Trophoblast cell (in vitro differentiated cells and primary cell): Measurements from ENCODE around the gene AQP7.
"Not testable (repeated sequence)": the region's sequence is repeated elsewhere in the genome, so short reads cannot be mapped to it uniquely, and the experiment has no call there.

ENCODE experiments used
- DNase-seq, 2 donors: peaks; one replicate each; pipeline ENCODE4 v3.0.0-alpha.2; 2016
- H2AFZ ChIP-seq: 2 replicates; pipeline ENCODE4 v1.6.1; 2013; ENCODE audit warnings: low read length, moderate library complexity, mild to moderate bottlenecking; ENCODE audit not compliant: insufficient read depth, poor library complexity
- H2AK5ac ChIP-seq: 2 replicates; pipeline ENCODE4 v1.6.1; 2013; ENCODE audit warnings: mild to moderate bottlenecking, low read length
- H2BK120ac ChIP-seq: 2 replicates; pipeline ENCODE4 v1.6.1; 2013; ENCODE audit warnings: low read length, mild to moderate bottlenecking, moderate library complexity; ENCODE audit not compliant: insufficient read depth, poor library complexity
- H2BK12ac ChIP-seq: 2 replicates; pipeline ENCODE4 v1.6.1; 2013; ENCODE audit warnings: mild to moderate bottlenecking, low read length, moderate library complexity
- H2BK5ac ChIP-seq: 2 replicates; pipeline ENCODE4 v1.6.1; 2013; ENCODE audit warnings: low read length, low read depth, moderate library complexity, mild to moderate bottlenecking; ENCODE audit not compliant: poor library complexity
- H3K14ac ChIP-seq: 2 replicates; pipeline ENCODE4 v1.6.1; 2013; ENCODE audit warnings: mild to moderate bottlenecking, low read length
- H3K18ac ChIP-seq: 2 replicates; pipeline ENCODE4 v1.6.1; 2013; ENCODE audit warnings: mild to moderate bottlenecking, low read length
- H3K23ac ChIP-seq: 2 replicates; pipeline ENCODE4 v1.6.1; 2013; ENCODE audit warnings: low read length
- H3K27ac ChIP-seq: 2 replicates; pipeline ENCODE4 v1.5.1; 2013; ENCODE audit warnings: low read depth, mild to moderate bottlenecking, inconsistent platforms, low read length, moderate library complexity
- H3K27me3 ChIP-seq: 2 replicates; pipeline ENCODE4 v1.6.1; 2013; ENCODE audit warnings: inconsistent platforms, mild to moderate bottlenecking, low read length, moderate library complexity; ENCODE audit not compliant: insufficient read depth
- H3K36me3 ChIP-seq, 2 experiments: 1 replicate in 1 of 2; 2 replicates in 1 of 2; pipeline ENCODE4 v1.6.1; 2013; ENCODE audit warnings: low read length in 2 of 2, mild to moderate bottlenecking in 2 of 2, moderate library complexity in 1 of 2; ENCODE audit not compliant: insufficient read depth in 2 of 2, control insufficient read depth in 1 of 2
- H3K4ac ChIP-seq: 2 replicates; pipeline ENCODE4 v1.6.1; 2013; ENCODE audit warnings: low read depth, mild to moderate bottlenecking, low read length, moderate library complexity
- H3K4me1 ChIP-seq, 2 experiments: 1 replicate in 1 of 2; 2 replicates in 1 of 2; pipeline ENCODE4 v1.6.1; 2013; ENCODE audit warnings: low read length in 2 of 2, mild to moderate bottlenecking in 2 of 2, moderate library complexity in 1 of 2; ENCODE audit not compliant: insufficient read depth in 2 of 2, control insufficient read depth in 1 of 2
- H3K4me2 ChIP-seq: 2 replicates; pipeline ENCODE4 v1.6.1; 2013; ENCODE audit warnings: inconsistent platforms, mild to moderate bottlenecking, low read length, moderate library complexity
- H3K4me3 ChIP-seq: 2 replicates; pipeline ENCODE4 v1.5.1; 2013; ENCODE audit warnings: mild to moderate bottlenecking, low read depth, low read length, inconsistent platforms
- H3K79me1 ChIP-seq: one replicate; pipeline ENCODE4 v1.6.1; 2013; ENCODE audit warnings: low read length
- H3K79me2 ChIP-seq: 2 replicates; pipeline ENCODE4 v1.6.1; 2013; ENCODE audit warnings: low read length, mild to moderate bottlenecking; ENCODE audit not compliant: control insufficient read depth, insufficient read depth, poor library complexity
- H3K9ac ChIP-seq: 2 replicates; pipeline ENCODE4 v1.6.1; 2013; ENCODE audit warnings: mild to moderate bottlenecking, low read length
- H3K9me3 ChIP-seq: 2 replicates; pipeline ENCODE4 v1.6.1; 2013; ENCODE audit warnings: low read depth, mild to moderate bottlenecking, control low read depth, inconsistent platforms, low read length; ENCODE audit not compliant: insufficient read depth
- H4K12ac ChIP-seq: 2 replicates; pipeline ENCODE4 v1.6.1; 2013; ENCODE audit warnings: low read depth, mild to moderate bottlenecking, low read length, moderate library complexity
- H4K8ac ChIP-seq: 2 replicates; pipeline ENCODE4 v1.6.1; 2013; ENCODE audit warnings: low read depth, mild to moderate bottlenecking, low read length, moderate library complexity
- H4K91ac ChIP-seq: one replicate; pipeline ENCODE4 v1.6.1; 2013; ENCODE audit warnings: low read depth, mild to moderate bottlenecking, low read length, moderate library complexity
- WGBS: extraction: QIAGEN DNeasy Blood & Tissue Kit; methylation state at CpG from one replicate; pipeline ENCODE4 v1.1.7; 2013; ENCODE audit warnings: missing lambda C conversion rate; ENCODE audit not compliant: insufficient read length, insufficient coverage; ENCODE audit errors: extremely low coverage; 5-methylcytosine and 5-hydroxymethylcytosine counted together

AQP7 gene

DNA sequence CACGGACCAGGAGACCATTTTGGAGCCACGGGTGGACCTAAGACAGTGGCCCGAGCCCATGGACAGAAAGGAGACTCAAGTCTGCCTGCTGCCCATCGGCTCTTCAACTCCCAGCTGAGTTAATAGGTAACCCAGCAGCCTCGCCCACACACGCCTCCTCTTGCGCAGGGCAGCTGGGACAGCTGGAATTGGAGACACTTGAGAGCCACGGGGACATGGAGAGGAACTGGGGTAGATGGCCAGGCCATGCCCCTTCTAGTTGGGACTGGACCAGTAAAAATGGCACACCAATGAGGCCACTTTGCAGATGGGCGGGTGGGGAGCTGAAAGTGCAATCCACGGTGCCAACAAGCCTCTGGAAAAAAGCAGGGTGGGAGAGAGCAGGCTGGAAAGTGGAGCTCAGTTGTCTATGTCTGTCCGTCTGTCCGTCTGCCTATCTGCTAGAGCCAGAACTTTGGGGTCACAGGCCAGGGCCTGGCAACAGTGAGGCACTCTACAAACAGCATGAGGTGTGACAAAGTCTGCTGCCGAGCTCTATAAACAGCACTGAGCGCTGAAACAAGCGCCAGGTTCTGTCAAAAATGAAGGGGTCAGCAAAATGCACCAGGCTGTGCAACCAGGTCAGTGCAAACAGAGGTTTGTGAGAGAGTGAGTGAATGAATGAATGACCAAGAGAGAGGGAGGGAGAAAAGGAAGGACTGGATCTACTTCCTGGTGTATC lies 7.0 kb downstream of the AQP7 start:
- not testable (repeated sequence) for H4K91ac ChIP-seq, H3K18ac ChIP-seq, H2BK12ac ChIP-seq, H4K12ac ChIP-seq, H3K4me1 ChIP-seq, H2BK120ac ChIP-seq, H2AK5ac ChIP-seq, H3K23ac ChIP-seq, H3K79me1 ChIP-seq, H3K4me3 ChIP-seq, H3K9ac ChIP-seq, H3K79me2 ChIP-seq, H2BK5ac ChIP-seq, H3K9me3 ChIP-seq, H3K36me3 ChIP-seq, H3K27me3 ChIP-seq, H3K27ac ChIP-seq, H4K8ac ChIP-seq, H2AFZ ChIP-seq, DNase-seq, H3K4ac ChIP-seq, H3K4me2 ChIP-seq, H3K14ac ChIP-seq
- no CpG with 5 or more reads among the region's 15 CpGs for WGBS

DNA sequence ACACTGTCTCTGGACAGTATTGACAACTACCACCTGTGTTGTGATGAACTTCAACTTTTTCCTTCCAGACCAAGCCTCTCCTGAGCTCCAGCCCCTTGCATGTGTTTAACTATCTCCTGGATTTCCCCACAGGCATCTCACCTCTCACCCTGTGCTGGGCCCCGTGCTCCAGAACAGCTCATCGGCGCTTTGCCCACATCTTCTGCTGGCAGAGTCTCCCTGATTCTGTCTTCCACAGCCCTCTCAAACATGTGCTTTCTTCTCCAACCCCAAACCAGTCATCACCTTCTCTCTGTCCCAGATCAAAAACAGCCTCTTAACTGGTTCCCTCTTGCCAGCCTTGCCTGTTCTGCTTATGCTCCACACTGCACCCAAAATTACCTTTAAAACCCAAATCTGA lies 8.4 kb downstream of the AQP7 start:
- H2BK120ac ChIP-seq, H3K27me3 ChIP-seq, H3K9me3 ChIP-seq, H3K18ac ChIP-seq, H2BK5ac ChIP-seq, H3K4me1 ChIP-seq, H3K79me1 ChIP-seq, H3K36me3 ChIP-seq, H3K4ac ChIP-seq, H3K4me2 ChIP-seq, DNase-seq, H3K14ac ChIP-seq, H4K12ac ChIP-seq, H2AFZ ChIP-seq, H3K79me2 ChIP-seq, H3K9ac ChIP-seq, H3K27ac ChIP-seq, H3K4me3 ChIP-seq, H4K91ac ChIP-seq, H2AK5ac ChIP-seq, H4K8ac ChIP-seq, H2BK12ac ChIP-seq, H3K23ac ChIP-seq: not testable (repeated sequence)
- WGBS = no CpG with 5 or more reads among the region's 3 CpGs

DNA sequence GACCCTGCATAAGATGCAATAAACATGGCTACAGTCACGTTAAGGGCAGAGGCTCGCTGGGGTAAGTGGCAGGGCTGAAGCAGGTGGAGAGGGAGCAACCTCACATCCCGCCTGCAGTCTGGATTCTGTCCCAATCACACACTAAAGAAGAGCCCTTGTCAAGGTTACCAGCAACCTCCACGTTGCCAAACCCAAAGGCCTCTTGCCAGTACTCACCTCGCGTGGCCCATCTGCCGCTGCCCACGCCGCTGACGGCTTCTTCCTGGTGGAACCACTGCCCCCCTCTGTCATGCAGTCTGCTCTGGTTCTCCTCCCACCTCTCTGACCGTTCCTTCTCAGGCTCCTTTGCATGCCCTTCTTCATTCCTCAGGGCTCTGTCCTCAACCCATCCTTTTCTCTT lies 8.8 kb downstream of the AQP7 start:
- peaks cover 3 to 10% of the 10 kb centered on the region in 2 experiments for H3K4me1 ChIP-seq
- H3K9me3 ChIP-seq = no peaks in the 10 kb centered on the region
- no peak overlapping the region for H2AK5ac ChIP-seq
- H3K4me2 ChIP-seq = no peak overlapping the region
- no peak overlapping the region for H3K4me3 ChIP-seq
- H3K27me3 ChIP-seq = no peaks in the 10 kb centered on the region
- no peak overlapping the region for H3K14ac ChIP-seq
- no peak overlapping the region for H4K12ac ChIP-seq
- no CpG with 5 or more reads among the region's 11 CpGs for WGBS
- no peak overlapping the region for H3K4ac ChIP-seq
- H3K23ac ChIP-seq = no peak overlapping the region
- H3K27ac ChIP-seq = no peak overlapping the region
- no peak for DNase-seq
- no peak overlapping the region for H3K18ac ChIP-seq
- H2AFZ ChIP-seq = no peak overlapping the region
- H3K79me1 ChIP-seq = no peaks in the 10 kb centered on the region
- H4K8ac ChIP-seq = no peak overlapping the region
- no peak overlapping the region for H2BK12ac ChIP-seq
- no peak overlapping the region for H2BK120ac ChIP-seq
- H2BK5ac ChIP-seq = no peak overlapping the region
- no peaks in the 10 kb centered on the region for H3K36me3 ChIP-seq
- H3K9ac ChIP-seq = no peak overlapping the region
- H4K91ac ChIP-seq = no peak overlapping the region
- no peaks in the 10 kb centered on the region for H3K79me2 ChIP-seq

DNA sequence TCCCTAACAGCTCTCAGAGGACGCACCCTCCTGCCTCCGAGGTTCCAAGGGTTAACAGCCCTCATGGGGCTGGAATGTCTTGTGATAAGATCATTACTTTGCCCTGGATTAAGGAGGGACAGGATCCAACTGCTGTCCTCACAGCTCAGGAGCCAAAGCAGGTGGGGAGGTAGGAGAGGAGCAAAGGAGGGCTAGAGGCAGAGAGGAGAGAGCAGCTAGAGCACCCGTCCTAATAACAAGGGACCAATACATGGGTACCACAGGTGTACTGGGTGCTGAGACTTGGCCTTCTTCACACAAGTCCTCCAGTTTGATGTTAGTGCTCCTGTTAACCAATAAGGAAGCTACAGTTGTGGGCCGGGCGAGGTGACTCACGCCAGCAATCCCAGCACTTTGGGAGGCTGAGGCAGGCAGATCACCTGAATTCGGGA lies 9.8 kb downstream of the AQP7 start:
- H2AFZ ChIP-seq, H3K9ac ChIP-seq, H3K9me3 ChIP-seq, H3K4me1 ChIP-seq, H3K18ac ChIP-seq, H3K4ac ChIP-seq, H3K79me1 ChIP-seq, H2BK5ac ChIP-seq, H3K4me2 ChIP-seq, H3K27me3 ChIP-seq, H2BK120ac ChIP-seq, H4K12ac ChIP-seq, H3K4me3 ChIP-seq, H3K79me2 ChIP-seq, H3K14ac ChIP-seq, H3K27ac ChIP-seq, H4K8ac ChIP-seq, H4K91ac ChIP-seq, H3K36me3 ChIP-seq, H3K23ac ChIP-seq: not testable (repeated sequence)
- WGBS = no CpG with 5 or more reads among the region's 7 CpGs
- Histone ChIP-seq H2BK12ac (peak overlapping the region; percentile 16), H2AK5ac (peak overlapping the region; percentile 60)
- DNase-seq = peak in 1 of 2 donors; percentile 19
